ENCODE measurements around the gene MLF2.
"Not testable (repeated sequence)": the region's sequence is repeated elsewhere in the genome, so short reads cannot be mapped to it uniquely, and the experiment has no call there.

MLF2 gene

DNA sequence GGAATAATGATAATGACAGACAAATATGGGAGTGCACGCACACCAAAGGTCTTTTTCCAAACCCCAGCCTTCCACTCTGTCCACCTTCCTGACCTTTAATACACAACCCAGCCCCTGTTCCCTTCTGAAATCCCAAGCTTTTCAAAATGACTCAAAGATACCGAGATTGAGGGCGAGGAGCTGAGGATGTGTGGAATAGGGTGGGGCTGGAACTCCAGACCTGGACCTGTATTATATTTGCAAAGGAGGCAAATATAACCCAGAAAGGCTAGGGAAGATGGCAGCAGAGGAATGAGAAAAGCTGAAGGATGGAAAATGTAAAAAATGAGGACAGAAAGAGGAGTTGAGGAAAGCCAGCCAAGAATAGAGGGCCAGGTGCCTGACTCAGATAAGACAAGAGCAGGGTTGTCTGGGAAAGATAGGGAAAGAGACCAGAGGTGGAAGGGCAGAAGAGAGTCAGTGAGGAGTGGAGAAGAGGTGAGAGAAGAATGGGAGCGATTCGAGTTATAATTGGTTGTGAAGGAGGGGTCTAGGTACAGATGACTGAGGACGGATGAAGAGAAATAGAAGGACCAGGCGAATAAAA, 12.2 kb upstream of the MLF2 start:
- DNase-seq (ENCODE audit: low spot score), result no peak

DNA sequence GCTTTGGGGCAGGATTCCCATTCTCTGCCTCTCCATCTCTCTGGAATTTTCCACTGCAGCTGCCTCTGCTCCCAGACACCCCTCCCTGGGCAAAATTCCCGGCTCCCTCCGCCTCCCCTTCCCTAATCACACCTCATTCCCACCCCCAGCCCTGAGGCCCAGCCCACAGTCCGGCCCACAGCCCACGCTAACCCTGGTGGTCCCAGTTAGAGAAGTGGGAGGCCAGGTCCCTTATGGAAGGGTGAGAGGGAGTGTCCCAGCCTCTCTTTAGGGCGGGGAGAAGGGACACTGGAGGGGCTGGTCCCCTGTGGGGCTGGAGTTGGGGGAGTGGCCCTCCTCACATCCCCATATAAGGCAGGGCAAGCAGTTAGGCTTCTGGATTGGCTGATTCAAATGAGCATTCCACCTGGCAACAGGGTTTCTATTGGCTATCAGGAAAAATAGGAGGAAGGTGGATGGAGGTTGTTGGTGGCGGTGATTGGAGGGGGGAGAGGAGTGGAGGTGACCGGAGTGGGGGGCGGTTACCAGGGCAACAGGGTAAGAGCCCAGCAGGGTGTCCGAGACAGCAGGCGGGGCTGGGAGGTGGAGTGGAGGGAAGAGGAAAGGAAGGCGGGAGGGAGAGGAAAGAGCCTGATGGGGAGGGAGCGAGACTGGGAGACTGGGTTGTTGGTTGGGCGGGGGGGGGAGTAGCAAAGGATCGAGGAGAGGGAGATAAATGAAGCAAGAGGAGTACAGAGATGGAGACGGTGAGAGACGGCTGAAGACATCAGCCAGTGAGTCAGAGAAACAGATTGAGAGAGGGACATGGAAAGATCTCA, 11.3 kb upstream of the MLF2 start:
- DNase-seq (ENCODE audit: low spot score), result peak; percentile 90

DNA sequence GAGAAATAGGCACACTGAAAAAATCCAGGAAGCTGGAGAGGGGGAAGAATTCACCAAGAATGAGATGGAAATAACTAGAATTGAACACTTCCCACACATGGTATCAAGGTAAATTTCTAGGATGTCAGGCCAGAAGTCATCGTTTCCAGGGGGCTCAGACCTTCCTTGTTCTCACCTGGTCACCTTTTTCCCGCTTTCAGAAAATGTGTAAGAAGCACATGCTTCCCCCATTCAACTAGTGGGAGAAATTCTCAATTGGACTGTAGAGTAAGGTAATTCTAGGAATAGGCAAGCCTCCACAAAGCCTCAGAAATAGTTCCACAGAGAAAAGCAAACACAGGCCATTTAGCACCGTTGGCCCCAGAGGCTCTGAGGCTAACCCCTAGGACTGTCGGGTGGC, 10.4 kb upstream of the MLF2 start:
- no peak for DNase-seq (ENCODE audit: low spot score)

DNA sequence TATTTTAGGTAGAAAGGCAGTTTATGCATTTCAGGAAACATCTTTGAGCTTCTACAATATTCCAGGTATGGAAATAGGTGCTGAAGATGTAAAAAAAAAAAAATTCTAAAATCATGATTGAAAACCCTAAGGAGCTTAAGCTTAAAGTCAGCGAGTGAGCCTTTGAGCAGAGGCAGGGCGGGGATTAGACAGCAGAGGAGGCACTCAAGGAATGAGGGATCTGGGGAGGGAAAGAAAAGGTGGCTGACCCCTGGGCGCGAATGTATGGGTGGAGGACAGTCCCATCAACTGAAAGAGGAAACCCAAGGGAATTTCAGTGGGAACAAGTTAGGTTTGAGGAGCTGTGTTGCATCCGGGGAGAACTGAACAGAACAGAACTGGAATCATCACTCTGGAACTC, 6.8 kb upstream of the MLF2 start:
- no peak for DNase-seq (ENCODE audit: low spot score)

DNA sequence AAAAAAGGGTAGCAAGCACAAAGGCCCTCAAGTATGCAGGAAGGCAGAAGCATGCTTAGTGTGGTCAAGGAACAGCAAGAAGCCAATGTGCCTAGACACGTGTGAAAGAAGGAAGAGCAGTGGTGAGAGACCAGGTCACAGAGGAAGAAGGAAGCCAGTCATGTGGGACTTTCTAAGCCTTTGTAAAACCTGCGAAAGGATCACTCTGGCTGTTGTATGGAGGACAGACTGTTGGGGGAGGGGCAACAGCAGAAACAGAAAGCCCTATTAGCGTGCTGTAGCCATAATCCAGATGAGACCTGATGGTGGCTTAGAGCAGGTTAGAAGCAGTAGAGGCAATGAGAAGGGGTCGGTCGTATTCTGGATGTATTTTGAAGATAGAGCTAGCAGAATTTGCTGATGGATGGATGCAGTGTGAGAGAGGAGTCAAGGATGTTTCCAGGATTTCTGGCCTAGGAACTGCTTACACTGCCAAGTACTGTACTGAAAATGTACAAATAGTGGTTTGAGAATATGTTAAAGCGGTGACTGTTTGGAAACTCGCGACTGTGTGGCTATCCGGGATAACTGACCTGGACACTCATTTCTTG, 5.7 kb upstream of the MLF2 start:
- peak; percentile 58 for DNase-seq (ENCODE audit: low spot score)

DNA sequence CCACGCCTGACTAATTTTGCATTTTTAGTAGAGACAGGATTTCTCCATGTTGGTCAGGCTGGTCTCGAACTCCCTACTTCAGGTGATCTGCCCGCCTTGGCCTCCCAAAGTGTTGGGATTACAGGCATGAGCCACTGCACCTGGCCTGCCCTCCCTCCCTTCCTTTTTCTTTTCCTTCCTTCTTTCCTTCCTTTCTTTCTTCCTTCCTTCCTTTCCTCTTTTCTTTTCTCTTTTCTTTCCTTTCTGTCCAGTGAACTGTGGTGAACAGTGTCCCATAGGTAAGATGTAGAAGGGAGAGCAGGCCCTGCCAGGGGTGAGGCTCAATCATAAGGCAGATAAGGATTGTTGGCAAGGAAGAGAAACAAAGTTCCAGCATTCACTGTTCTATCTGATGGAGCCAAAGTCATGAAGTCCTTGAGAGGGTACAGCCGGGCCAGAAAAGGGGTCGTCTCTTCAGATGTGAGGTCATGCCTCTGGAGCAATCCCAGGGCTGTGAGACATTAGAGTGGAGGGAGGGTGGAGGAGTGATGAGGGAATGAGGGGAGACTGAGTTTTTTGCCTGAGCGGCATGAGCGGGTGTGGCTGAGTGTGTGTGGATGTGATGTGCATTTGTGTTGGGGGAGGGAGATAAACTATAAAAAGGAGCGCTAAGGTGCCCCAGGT, 4.2 kb upstream of the MLF2 start:
- DNase-seq (ENCODE audit: low spot score), result no peak

DNA sequence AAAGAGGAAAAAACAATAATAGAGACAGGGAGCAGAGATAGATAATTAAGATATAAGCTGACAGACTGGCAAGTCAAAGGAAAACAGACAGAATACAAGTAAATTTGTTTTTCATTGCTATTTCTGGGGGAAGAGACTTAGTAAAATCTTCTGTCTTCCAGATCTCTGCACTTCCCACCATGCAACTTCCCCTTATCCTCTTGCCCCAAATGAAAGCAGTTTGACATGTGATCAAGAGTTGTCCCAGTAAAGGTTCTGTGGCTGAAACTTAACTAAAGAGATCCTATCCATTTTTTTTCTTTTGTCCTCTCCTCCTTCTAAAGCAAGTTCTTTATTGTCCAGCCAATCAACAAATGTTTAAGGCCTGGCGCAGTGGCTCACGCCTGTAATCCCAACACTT, 1.5 kb upstream of the MLF2 start:
- DNase-seq (ENCODE audit: low spot score), result no peak

DNA sequence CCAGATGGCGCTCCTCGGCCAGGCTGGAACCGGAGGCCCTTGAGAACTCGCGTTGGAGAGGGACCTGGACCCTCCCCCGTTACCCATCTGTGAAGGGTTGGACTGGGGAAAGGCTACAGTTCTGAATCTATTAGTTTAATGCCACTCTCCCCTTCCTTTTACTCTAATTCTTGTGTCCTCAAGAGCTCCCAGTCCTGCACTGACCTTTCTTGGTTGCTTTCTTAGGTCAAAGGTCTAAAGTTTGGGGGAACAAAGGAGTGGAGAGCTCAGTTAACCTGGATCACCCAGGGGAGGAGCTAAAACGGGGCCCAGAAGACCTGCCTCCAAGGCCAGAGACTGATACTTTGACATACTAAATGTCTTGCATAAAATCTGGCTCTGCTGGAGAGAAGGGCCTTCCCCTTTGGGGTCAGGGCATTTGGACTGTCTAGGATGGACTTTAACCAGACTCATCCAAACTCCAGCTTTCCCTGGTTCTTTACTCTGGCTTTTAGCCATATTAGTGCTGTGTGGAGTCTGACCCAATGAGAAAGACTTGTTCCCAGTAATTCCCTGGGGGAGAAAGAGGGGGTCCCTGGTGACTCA, 923 bp upstream of the MLF2 start:
- no peak for DNase-seq (ENCODE audit: low spot score)

DNA sequence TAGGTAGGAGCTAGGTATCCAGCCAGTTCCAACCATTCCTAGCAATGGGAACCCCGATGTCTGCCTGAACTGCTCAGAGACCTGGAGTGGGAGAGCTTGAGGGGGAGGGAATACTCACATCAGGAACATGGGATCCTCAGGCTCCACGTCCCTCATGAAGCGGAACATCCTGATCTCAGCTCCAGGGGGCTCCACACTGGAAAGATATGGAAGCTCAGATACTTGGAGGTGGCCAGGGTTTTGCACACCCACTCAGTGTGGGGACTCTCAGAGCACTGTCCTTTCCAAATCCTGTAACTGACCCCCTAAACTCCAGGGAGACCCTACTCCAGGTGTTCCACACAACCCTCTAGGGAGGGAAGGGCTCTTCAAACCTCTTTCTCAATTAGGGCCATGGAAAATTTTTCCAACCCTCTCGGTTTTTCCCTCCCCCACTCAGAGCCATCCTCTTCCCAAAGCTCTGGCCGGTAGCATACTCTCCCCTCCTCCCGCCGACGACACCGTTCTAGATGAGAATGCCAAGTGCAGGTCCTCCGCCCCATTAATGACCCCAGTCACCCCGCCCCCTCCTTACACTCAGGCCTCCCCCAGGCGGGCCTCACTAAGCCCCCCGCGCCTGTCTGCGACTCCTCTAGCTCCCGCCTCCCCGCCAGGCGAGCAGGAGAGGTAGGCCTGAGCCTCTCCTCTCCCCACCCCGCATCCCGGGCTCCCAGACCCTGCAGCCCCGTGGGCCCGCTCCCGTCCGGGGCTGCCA, 597 bp downstream of the MLF2 start:
- peak; percentile 69 for DNase-seq (ENCODE audit: low spot score)

DNA sequence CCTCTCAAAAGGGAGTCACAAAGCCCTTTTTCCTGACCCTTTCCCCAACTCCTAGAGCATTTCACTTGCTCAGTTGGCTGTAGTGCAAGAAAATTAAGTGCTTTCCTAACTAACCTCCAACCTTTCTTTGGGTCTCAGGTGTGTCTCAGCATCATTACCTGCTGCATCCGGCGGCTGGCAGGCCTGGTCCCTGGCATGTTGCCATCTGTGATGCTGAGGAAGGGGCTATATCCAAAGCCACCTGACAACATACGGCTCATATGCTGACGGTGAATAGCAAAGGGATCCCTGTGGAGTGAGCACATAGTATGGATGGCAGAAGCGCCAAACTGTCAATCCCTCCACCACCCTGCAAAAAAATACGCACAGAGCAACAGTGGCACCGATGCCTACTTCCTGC, 1.2 kb downstream of the MLF2 start:
- DNase-seq (ENCODE audit: low spot score), result no peak

DNA sequence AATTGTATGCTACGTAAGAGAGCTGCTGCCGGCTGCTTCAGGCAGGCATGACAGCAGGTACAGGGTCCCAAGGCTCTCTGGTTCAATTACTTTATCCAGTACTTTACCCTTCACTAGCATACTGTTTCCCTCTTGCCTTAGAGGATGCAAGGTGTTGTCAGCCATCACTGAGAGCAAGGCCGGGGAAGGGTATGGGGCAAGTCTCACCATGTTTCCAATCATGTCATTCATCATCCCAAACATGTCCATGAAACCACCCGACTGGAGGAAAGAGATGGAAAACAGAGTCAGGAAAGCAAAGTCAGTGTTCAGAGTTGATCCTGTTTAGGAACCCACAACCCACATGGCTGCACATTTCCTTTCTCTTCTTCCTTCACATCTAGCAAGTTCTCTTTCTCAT, 2.4 kb downstream of the MLF2 start:
- DNase-seq (ENCODE audit: low spot score), result no peak

DNA sequence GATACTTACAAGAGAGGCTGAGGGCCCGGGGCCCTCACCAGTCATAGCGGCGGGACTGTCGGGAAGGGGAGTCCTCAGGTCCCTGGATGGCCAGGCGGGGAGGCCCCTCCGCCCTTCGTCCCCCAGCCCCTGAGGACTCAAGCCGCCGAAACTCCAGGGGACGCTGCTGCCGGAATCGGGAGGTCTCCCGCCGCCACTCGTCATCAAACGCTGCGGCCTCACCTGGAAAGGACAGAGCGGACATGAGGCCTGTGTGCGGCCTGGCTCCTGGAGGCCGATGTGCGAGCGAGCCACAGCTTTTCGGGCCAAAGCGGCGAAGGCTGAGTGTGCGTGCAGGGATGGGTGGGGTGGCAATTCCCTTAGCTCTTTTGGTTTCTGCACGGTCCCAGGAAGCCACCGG, 4.2 kb downstream of the MLF2 start:
- DNase-seq (ENCODE audit: low spot score), result no peak

DNA sequence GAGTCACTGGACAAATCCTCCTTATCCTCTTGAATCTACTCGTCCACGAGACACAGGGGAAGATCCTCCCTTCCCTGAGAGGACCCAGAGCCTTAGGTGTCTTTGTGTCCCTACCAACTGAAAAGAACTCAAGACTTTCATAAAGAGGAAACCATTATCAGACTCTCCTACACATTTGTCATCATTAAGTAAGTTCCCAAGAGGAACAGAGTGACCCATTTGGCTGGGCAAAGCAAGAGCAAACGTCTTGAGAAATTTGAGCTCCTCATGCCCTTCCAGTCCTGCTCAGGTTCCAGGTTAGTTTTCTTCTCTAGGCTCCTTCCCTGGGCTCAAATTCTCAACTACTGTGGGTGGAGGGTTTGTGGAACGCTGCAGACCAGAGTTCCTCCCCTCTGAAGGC, 5.7 kb downstream of the MLF2 start:
- no peak for DNase-seq (ENCODE audit: low spot score)

DNA sequence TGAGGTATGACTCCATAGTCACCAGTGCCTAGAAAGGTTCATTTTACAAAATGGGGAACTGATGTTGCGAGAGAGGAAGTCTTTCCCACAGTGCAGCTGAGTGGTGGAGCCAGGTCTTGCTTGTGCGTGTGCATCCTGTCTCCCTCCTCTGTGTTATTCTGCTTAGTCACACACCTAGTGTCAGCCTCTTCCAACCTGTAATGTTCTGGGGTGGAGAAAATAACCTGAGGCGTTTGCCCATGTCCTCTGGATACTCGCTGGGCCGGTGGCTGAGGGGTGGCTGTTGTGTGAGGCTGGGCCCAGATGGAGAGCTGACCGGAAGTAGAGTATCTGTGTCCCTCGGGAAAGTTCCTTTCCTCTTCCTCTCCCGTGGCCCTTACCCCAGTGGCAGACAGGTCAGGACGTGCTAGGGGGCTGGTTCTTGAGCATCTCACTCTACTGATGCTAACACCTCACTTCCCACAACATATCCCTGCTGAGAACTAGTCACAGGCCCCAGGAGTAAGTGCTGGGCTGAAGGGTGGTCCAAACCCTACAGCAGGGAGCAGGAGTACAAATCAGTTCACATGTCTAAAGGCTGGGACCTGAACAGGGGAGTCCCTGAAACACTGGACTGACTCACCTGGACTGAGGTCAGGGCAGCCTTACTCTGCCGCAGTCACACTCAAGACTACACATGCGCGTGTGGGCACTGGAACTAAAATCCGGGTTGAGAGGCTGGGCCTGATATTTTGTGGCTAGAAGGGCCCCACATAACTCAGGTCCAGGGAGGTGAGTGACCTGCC, 7.0 kb downstream of the MLF2 start:
- no peak for DNase-seq (ENCODE audit: low spot score)

DNA sequence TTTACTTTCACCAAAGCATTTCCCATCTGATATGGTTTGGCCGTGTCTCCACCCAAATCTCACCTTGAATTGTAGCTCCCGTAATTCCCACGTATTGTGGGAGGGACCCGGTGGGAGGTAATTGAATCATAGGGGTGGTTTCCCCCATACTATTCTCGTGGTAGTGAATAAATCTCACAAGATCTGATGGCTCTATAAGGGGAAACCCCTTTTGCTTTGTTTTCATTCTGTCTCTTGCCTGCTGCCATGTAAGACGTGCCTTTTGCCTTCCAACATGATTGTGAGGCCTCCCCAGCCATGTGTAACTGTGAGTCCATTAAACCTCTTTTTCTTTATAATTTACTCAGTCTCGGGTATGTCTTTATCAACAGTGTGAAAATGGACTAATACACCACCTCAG, 9.6 kb downstream of the MLF2 start:
- not testable (repeated sequence) for DNase-seq (ENCODE audit: low spot score)

DNA sequence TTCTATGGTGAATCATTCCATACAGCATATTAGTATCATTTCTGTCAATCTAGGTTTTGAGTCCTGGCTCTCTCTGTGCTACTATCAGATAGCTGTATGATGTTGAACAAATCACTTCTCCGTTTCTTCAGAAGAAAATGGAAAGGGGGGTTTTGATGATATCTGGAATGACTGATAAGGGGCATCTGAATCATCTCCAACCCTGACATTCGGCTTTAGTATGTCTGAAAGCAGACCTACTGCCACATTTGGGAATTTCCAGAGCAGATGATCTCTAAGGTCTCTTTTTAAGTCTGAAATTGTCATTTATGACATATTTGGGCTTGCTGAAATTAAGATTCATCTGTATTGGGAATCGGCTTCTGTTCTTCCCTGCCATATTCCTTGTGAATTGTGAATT, 10.1 kb downstream of the MLF2 start:
- DNase-seq (ENCODE audit: low spot score), result no peak

DNA sequence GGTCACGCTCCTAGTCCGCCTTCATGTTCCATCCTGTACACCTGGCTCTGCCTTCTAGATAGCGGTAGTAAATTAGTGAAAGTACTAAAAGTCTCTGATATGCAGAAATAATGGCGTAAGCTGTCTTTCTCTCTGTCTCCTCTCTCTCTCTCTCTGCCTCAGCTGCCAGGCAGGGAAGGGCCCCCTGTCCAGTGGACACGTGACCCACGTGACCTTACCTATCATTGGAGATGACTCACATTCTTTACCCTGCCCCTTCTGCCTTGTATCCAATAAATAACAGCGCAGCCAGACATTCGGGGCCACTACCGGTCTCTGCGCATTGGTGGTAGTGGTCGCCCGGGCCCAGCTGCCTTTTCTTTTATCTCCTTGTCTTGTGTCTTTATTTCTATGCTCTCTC, 10.9 kb downstream of the MLF2 start:
- DNase-seq (ENCODE audit: low spot score), result not testable (repeated sequence)

DNA sequence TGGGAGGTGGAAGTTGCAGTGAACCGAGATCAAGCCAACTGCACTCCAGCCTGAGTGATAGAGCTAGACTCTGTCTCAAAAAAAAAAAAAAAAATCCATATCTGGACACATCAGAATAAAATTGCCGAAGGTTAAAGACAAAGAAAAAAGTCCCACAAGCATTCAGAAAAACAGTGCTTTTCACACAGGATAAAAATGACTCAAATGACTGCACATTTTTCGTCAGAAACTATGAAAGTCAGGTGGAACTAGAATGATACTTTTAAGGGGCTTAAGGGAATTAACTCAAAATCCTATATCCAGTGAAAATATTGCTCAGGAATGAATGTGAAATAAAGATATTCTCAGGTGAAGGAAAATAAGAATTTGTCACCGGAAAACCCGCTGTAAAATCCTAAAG, 16.2 kb downstream of the MLF2 start:
- no peak for DNase-seq (ENCODE audit: low spot score)

DNA sequence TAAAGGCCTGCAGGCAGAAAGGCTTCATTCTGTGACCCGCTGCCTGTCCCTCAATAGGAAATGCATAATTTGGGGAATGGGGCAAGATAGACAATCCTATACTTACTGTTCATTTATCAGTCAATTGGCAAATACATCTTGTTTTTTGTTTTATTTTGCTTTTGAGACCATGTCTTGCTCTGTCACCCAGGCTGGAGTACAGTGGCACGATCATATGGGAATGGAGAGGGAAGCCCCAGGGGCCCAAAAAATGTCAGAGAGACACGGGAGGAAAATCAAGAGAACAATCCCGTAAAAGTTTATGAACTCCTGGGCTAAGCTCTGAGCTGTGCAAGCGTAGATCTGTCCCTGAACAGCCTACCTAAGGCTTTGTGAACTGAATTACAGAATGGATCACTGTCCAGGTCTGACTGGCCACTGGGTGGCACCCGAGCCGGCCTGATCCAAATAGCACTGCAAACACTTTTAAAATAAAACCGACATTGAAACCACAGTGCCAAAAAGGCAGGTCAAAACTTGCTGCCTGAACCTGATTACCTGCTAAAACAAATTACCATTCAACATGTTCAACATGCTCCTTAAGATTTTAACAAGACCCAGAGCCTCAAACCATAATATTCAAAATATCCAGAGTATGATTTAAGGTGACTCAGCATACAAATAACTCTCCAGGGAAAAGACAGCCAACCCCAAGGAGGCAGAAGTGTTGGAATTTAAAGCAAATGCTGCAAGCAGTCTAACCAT, 17.3 kb downstream of the MLF2 start:
- peak; percentile 73 for DNase-seq (ENCODE audit: low spot score)

All from D341Med (cell line).